ENCODE measurements around the gene TMED8. TPM values are rescaled to one million over a fixed set of nuclear protein-coding genes. Genes with fewer than 3 reads are reported as not detected.

The TMED8 gene
- total and polyA plus RNA-seq, 4 donors = 1.3 to 6.9 (median 4.2) TPM

DNA sequence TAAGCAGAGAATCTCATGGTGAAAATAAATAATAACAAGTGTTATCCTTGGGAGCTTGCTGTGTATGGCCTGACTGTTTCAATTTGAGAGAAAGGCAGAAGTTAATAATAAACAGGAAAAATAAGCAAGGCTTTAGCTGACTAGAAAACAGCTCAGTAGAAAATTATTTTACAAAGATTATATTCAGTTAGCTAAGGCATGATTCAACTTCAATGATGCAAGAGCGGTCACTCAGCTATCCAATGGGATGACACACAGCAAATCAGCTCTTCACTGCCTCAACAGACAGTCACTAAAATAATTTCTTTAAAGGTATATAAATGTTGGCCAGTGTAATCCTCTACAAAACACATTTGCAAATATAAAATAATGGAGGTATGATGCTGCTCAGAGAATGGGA, 37.5 kb downstream of the TMED8 start:
- Histone ChIP-seq H3K27ac (ENCODE audit: low read depth in 1 of 2, low read length in 2 of 2) (no peak overlapping the region), H3K27me3 (ENCODE audit: control insufficient read depth in 4 of 4, insufficient read depth in 4 of 4, low read length in 3 of 4) (no peaks in the 10 kb centered on the region), H3K36me3 (ENCODE audit: control insufficient read depth in 4 of 4, insufficient read depth in 3 of 4, low read depth in 1 of 4, low read length in 3 of 4) (peaks cover 5 to 27% (median 14%) of the 10 kb centered on the region in 4 donors), H3K4me1 (ENCODE audit: control insufficient read depth in 4 of 4, insufficient read depth in 4 of 4, low read length in 3 of 4) (peaks cover 0 to 9% (median 0%) of the 10 kb centered on the region in 4 donors), H3K9me3 (ENCODE audit: control insufficient read depth in 4 of 4, low read length in 3 of 4) (no peaks in the 10 kb centered on the region), H3K4me3 (ENCODE audit: low read depth in 1 of 3, low read length in 3 of 3) (no peak overlapping the region), H3K9ac (ENCODE audit: low read depth in 1 of 2, low read length in 2 of 2) (no peak overlapping the region)
- no peak for TF ChIP-seq GABPA (IDR thresholded peaks at IDR 0.05 in 1 of 2, conservative IDR thresholded peaks at IDR 0.05 in 1 of 2)
- TF ChIP-seq HNF4A (conservative IDR thresholded peaks at IDR 0.05) = no peak
- no peak for TF ChIP-seq SP1 (IDR thresholded peaks at IDR 0.05)
- no peak for TF ChIP-seq NR2F2 (IDR thresholded peaks at IDR 0.05)
- no peak for TF ChIP-seq FOXA1 (IDR thresholded peaks at IDR 0.05)
- no peak for TF ChIP-seq YY1 (IDR thresholded peaks at IDR 0.05)
- TF ChIP-seq TAF1 (conservative IDR thresholded peaks at IDR 0.05) = no peak
- 99% methylated on average over 1 of the region's 1 CpG for WGBS
- no peak for DNase-seq (ENCODE audit: low spot score)

DNA sequence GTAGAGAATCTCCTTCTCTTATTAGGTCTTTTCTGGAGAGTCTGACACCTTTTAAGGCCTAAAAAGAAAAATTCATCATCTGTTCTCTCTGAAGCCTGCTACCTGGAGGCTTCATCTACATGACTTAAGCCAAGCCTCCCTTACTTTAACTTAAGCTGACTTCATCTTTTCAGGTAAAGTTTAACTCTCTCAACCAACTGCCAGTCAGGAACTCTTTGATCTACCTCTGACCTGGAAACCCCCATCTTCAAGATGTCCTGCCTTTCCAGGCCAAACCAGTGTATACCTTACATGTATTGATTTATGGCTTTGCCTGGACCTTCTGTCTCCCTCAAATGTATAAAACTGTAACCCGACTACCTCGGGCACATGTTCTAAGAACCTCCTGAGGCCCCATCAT, 38.6 kb downstream of the TMED8 start:
- WGBS = 92% methylated on average over 2 of the region's 2 CpGs
- peaks cover 0 to 9% (median 0%) of the 10 kb centered on the region in 4 donors for H3K4me1 ChIP-seq (ENCODE audit: control insufficient read depth in 4 of 4, insufficient read depth in 4 of 4, low read length in 3 of 4)
- no peak overlapping the region for H3K4me3 ChIP-seq (ENCODE audit: low read depth in 1 of 3, low read length in 3 of 3)
- DNase-seq (ENCODE audit: low spot score) = no peak
- H3K9ac ChIP-seq (ENCODE audit: low read depth in 1 of 2, low read length in 2 of 2) = no peak overlapping the region
- no peaks in the 10 kb centered on the region for H3K9me3 ChIP-seq (ENCODE audit: control insufficient read depth in 4 of 4, low read length in 3 of 4)
- peaks cover 5 to 27% (median 14%) of the 10 kb centered on the region in 4 donors for H3K36me3 ChIP-seq (ENCODE audit: control insufficient read depth in 4 of 4, insufficient read depth in 3 of 4, low read depth in 1 of 4, low read length in 3 of 4)
- no peaks in the 10 kb centered on the region for H3K27me3 ChIP-seq (ENCODE audit: control insufficient read depth in 4 of 4, insufficient read depth in 4 of 4, low read length in 3 of 4)
- H3K27ac ChIP-seq (ENCODE audit: low read depth in 1 of 2, low read length in 2 of 2) = no peak overlapping the region
- TF ChIP-seq HNF4G (IDR thresholded peaks at IDR 0.05) (no peak), NR2F2 (IDR thresholded peaks at IDR 0.05) (no peak), RAD21 (IDR thresholded peaks at IDR 0.05) (no peak), EGR1 (IDR thresholded peaks at IDR 0.05; ENCODE audit: low read depth in 2 of 2) (no peak), GABPA (IDR thresholded peaks at IDR 0.05 in 1 of 2, conservative IDR thresholded peaks at IDR 0.05 in 1 of 2) (no peak), HNF4A (conservative IDR thresholded peaks at IDR 0.05) (no peak), YY1 (IDR thresholded peaks at IDR 0.05) (no peak), RXRA (IDR thresholded peaks at IDR 0.05) (no peak), FOXA2 (IDR thresholded peaks at IDR 0.05) (no peak), SP1 (IDR thresholded peaks at IDR 0.05) (no peak), TAF1 (conservative IDR thresholded peaks at IDR 0.05) (no peak), JUND (IDR thresholded peaks at IDR 0.05) (no peak), FOXA1 (IDR thresholded peaks at IDR 0.05) (no peak)
- TF ChIP-seq, protein P1, sequence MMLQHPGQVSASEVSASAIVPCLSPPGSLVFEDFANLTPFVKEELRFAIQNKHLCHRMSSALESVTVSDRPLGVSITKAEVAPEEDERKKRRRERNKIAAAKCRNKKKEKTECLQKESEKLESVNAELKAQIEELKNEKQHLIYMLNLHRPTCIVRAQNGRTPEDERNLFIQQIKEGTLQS (IDR thresholded peaks at IDR 0.05) = no peak
- TF ChIP-seq, protein P2, sequence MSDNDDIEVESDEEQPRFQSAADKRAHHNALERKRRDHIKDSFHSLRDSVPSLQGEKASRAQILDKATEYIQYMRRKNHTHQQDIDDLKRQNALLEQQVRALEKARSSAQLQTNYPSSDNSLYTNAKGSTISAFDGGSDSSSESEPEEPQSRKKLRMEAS (IDR thresholded peaks at IDR 0.05) = no peak
- TF ChIP-seq, protein P3, sequence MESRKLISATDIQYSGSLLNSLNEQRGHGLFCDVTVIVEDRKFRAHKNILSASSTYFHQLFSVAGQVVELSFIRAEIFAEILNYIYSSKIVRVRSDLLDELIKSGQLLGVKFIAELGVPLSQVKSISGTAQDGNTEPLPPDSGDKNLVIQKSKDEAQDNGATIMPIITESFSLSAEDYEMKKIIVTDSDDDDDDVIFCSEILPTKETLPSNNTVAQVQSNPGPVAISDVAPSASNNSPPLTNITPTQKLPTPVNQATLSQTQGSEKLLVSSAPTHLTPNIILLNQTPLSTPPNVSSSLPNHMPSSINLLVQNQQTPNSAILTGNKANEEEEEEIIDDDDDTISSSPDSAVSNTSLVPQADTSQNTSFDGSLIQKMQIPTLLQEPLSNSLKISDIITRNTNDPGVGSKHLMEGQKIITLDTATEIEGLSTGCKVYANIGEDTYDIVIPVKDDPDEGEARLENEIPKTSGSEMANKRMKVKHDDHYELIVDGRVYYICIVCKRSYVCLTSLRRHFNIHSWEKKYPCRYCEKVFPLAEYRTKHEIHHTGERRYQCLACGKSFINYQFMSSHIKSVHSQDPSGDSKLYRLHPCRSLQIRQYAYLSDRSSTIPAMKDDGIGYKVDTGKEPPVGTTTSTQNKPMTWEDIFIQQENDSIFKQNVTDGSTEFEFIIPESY (IDR thresholded peaks at IDR 0.05) = no peak
- TF ChIP-seq, protein P4, sequence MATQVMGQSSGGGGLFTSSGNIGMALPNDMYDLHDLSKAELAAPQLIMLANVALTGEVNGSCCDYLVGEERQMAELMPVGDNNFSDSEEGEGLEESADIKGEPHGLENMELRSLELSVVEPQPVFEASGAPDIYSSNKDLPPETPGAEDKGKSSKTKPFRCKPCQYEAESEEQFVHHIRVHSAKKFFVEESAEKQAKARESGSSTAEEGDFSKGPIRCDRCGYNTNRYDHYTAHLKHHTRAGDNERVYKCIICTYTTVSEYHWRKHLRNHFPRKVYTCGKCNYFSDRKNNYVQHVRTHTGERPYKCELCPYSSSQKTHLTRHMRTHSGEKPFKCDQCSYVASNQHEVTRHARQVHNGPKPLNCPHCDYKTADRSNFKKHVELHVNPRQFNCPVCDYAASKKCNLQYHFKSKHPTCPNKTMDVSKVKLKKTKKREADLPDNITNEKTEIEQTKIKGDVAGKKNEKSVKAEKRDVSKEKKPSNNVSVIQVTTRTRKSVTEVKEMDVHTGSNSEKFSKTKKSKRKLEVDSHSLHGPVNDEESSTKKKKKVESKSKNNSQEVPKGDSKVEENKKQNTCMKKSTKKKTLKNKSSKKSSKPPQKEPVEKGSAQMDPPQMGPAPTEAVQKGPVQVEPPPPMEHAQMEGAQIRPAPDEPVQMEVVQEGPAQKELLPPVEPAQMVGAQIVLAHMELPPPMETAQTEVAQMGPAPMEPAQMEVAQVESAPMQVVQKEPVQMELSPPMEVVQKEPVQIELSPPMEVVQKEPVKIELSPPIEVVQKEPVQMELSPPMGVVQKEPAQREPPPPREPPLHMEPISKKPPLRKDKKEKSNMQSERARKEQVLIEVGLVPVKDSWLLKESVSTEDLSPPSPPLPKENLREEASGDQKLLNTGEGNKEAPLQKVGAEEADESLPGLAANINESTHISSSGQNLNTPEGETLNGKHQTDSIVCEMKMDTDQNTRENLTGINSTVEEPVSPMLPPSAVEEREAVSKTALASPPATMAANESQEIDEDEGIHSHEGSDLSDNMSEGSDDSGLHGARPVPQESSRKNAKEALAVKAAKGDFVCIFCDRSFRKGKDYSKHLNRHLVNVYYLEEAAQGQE (IDR thresholded peaks at IDR 0.05) = no peak
- TF ChIP-seq, protein P5, sequence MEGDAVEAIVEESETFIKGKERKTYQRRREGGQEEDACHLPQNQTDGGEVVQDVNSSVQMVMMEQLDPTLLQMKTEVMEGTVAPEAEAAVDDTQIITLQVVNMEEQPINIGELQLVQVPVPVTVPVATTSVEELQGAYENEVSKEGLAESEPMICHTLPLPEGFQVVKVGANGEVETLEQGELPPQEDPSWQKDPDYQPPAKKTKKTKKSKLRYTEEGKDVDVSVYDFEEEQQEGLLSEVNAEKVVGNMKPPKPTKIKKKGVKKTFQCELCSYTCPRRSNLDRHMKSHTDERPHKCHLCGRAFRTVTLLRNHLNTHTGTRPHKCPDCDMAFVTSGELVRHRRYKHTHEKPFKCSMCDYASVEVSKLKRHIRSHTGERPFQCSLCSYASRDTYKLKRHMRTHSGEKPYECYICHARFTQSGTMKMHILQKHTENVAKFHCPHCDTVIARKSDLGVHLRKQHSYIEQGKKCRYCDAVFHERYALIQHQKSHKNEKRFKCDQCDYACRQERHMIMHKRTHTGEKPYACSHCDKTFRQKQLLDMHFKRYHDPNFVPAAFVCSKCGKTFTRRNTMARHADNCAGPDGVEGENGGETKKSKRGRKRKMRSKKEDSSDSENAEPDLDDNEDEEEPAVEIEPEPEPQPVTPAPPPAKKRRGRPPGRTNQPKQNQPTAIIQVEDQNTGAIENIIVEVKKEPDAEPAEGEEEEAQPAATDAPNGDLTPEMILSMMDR (IDR thresholded peaks at IDR 0.05; ENCODE audit: low read depth, low read length, missing input control) = no peak

Data from liver (tissue), 9 donors.